Epidermal melanocyte (primary cell): ENCODE data around the gene KHK.

ENCODE experiments used
- DNase-seq: peaks from one replicate; pipeline ENCODE4 v3.0.0; 2011; ENCODE audit warnings: low spot score; ENCODE audit not compliant: insufficient read length

The KHK gene

DNA sequence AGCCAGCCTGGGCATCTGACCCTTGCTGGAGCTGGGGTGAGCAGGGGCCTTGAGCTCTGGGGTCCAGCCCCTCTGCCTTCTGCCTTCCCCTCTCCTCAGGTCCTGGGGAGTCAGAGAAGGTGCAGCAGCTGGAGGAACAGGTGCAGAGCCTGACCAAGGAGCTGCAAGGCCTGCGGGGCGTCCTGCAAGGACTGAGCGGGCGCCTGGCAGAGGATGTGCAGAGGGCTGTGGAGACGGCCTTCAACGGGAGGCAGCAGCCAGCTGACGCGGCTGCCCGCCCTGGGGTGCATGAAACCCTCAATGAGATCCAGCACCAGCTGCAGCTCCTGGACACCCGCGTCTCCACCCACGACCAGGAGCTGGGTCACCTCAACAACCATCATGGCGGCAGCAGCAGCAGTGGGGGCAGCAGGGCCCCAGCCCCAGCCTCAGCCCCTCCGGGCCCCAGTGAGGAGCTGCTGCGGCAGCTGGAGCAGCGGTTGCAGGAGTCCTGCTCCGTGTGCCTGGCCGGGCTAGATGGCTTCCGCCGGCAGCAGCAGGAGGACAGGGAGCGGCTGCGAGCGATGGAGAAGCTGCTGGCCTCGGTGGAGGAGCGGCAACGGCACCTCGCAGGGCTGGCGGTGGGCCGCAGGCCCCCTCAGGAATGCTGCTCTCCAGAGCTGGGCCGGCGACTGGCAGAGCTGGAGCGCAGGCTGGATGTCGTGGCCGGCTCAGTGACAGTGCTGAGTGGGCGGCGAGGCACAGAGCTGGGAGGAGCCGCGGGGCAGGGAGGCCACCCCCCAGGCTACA lies 4.4 kb upstream of the KHK start:
- no peak for DNase-seq

DNA sequence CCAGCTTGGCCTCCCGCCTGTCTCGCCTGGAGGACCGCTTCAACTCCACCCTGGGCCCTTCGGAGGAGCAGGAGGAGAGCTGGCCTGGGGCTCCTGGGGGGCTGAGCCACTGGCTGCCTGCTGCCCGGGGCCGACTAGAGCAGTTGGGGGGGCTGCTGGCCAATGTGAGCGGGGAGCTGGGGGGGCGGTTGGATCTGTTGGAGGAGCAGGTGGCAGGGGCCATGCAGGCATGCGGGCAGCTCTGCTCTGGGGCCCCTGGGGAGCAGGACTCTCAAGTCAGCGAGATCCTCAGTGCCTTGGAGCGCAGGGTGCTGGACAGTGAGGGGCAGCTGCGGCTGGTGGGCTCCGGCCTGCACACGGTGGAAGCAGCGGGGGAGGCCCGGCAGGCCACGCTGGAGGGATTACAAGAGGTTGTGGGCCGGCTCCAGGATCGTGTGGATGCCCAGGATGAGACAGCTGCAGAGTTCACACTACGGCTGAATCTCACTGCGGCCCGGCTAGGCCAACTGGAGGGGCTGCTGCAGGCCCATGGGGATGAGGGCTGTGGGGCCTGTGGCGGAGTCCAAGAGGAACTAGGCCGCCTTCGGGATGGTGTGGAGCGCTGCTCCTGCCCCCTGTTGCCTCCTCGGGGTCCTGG lies 3.7 kb upstream of the KHK start:
- no peak for DNase-seq

DNA sequence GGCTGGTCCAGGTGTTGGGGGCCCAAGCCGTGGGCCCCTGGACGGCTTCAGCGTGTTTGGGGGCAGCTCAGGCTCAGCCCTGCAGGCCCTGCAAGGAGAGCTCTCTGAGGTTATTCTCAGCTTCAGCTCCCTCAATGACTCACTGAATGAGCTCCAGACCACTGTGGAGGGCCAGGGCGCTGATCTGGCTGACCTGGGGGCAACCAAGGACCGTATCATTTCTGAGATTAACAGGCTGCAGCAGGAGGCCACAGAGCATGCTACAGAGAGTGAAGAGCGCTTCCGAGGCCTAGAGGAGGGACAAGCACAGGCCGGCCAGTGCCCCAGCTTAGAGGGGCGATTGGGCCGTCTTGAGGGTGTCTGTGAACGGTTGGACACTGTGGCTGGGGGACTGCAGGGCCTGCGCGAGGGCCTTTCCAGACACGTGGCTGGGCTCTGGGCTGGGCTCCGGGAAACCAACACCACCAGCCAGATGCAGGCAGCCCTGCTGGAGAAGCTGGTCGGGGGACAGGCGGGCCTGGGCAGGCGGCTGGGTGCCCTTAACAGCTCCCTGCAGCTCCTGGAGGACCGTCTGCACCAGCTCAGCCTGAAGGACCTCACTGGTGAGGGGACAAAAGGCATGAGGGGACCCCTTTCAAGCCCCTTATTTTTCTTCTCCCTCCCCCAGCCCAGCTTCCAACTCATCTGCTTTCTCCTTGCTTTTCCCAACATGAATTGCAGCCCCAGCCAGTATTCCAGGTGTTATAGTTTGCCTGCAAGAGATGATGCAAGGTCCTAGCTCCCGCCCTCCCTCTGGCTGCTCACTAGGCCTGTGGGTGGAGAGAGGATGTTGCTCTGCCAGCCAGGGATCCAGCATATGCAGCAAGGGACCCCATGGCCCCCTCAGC lies 2.9 kb upstream of the KHK start:
- no peak for DNase-seq

DNA sequence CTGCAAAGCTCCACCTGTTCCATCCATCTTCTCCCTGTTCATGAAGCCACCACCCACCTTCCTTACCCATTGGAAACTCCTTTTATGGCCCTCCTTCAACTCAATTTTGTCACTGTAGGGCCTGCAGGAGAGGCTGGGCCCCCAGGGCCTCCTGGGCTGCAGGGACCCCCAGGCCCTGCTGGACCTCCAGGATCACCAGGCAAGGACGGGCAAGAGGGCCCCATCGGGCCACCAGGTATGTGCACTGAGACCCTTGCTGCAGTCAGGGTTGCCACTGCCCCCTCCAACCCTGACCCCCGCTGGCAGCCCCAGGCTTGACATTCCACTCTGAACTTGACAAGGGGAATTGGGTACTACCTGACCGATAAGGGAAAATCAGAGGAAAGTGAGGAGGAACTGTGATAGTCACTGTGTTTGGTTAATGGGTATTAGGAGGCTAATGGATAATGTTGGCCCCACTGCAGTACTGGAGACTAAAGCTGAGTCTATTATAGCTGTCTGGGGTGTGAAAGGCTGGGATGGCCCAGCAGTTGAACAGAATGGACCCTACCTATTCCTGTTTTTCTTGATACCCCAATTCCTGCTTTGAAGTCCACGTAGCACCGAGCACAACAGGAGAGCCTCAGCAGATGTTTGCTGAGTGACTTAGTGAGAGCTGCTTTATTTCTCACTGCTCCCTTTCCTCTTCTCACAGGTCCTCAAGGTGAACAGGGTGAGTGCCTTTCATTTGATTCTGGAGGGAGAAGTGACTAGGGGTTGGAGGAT lies 2.1 kb upstream of the KHK start:
- no peak for DNase-seq

DNA sequence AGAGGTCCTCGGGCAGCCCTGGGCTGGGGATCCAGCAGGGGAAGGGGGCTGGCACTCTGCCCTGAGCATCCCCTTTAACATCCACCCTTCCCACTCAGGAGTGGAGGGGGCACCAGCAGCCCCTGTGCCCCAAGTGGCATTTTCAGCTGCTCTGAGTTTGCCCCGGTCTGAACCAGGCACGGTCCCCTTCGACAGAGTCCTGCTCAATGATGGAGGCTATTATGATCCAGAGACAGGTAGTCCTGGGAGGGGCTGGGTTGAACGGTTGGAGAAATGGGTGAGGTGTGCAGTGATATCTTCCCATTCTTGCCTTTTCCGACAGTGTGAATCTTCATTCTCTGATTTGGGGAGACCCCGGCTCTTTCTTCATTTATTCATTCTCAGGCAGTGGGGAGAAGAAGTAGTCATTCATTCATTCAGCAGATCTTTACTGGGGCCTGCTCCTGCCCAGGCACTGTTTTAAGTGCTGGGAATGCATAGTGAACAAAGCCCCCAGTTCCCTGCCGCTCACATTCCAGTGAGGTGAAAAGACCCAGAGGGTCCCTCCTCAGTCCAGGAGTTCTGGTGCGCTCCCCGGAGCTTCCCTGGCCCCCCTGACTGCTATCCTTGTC lies 1.4 kb upstream of the KHK start:
- DNase-seq, result no peak

DNA sequence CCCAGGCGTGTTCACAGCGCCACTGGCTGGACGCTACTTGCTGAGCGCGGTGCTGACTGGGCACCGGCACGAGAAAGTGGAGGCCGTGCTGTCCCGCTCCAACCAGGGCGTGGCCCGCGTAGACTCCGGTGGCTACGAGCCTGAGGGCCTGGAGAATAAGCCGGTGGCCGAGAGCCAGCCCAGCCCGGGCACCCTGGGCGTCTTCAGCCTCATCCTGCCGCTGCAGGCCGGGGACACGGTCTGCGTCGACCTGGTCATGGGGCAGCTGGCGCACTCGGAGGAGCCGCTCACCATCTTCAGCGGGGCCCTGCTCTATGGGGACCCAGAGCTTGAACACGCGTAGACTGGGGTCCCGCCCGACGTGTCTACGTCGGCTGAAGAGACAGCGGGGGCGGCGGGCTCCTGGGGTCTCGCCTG lies 891 bp upstream of the KHK start:
- peak; percentile 64 for DNase-seq

DNA sequence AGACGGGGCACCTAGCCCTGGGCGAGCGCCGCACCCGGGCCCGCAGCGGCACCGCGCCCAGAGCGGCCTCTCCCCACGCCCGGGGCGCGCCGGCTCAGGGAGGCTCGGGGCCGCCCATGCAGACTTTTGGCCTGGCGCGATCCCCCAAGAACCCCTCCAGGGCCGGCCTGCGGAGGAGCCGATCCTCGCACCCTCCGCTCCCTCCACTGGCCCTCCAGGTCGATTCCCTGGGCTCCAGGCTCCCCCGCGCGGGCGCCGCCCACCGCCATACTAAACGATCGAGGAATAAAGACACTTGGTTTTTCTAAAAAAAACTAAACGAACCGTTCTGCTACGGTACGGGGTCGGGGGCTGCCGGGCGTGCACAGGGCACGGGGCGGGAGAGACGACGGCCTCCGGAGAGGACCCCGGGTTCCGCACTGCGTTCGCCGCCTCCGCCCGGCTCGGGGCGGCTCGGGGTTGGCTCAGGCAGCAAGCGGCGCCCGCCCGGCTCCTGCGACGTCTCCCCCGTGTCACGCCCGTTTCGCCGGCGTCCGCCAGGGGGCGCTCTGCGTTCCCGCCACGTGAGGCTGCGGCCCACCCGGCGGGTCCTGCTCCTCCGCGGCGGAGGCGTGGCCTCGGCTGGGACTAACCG lies 365 bp upstream of the KHK start:
- DNase-seq, result peak; percentile 98

DNA sequence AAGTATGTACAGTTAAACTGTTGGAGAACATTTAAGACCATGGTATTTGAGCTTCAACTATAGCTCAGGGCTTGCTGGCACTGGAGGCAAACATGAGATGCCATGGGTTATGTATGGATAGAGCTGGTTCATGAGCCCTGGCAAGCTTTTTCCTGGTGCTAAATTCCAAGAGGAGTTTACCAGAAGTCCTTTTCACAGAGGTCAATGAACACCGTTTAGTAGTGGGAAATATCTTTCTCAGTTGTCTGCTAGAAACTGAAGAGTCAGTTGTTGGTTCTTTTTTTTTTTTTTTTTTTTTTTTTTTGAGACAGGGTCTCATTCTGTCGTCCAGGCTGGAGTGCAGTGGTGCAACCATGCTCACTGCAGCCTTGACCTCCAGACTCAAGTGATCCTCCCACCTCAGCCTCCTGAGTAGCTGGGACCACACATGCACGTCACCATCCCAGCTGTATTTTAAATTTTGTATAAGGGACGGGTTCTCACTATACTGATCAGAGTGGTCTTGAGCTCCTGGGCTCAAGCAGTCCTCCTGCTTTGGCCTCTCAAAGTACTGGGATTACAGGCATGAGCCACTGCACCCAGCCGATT lies 1.3 kb downstream of the KHK start:
- DNase-seq, result no peak

DNA sequence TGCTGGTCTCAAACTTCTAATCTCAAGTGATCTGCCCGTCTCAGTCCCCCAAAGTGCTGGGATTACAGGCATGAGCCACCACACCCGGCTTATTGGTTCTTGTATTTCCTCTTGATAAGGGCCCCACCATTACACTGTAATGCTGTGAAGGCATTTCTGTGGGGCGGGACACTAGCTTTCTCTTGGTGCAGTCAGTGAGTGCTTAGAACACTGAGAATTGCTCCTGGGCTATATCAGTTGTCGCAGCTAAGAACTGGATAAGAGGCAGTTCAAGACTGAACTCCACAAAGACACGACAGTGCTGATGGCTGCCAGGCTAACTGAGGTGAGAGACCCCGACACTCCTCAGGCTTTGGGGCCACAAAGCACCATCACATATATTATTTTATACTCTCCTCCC lies 2.1 kb downstream of the KHK start:
- DNase-seq, result no peak

DNA sequence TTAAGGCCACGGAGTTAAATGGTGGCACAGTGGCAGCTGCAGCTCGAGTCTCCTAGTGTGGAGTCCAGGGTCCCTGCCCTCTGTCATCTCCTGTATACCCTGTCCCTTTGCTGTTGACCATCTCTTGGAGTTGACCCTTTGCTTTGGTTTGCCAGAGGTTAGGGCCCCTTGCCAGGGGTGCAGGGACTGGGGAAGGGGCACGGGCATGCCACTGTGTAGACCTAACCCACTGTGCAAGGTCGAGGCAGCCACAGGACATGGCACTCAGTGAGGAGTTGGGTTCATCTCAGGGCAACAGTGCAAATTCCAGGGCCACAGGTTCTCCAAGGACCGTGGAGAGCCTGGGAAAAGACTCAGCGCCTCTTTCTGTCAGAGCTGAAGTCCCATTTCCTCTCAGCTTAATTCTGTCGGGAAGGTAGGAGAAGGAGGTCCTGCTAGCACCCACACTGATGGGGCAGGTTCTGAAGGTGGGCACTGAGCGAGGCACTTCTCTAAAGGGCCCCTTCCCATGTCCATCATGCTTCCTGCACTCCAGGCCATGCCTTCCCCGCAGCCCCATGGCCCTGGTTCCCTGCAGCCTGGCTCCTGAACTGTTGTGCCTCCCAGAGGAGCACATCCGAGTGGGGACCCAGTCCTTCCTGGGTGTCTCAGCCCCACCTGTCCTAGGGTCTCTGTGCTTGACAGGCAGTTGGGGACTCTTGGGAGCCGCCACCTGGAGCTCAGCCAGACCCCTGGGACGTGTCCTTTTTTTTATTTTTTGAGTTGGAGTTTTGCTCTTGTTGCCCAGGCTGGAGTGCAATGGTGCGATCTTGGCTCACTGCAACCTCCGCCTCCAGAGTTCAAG lies 2.8 kb downstream of the KHK start:
- no peak for DNase-seq

DNA sequence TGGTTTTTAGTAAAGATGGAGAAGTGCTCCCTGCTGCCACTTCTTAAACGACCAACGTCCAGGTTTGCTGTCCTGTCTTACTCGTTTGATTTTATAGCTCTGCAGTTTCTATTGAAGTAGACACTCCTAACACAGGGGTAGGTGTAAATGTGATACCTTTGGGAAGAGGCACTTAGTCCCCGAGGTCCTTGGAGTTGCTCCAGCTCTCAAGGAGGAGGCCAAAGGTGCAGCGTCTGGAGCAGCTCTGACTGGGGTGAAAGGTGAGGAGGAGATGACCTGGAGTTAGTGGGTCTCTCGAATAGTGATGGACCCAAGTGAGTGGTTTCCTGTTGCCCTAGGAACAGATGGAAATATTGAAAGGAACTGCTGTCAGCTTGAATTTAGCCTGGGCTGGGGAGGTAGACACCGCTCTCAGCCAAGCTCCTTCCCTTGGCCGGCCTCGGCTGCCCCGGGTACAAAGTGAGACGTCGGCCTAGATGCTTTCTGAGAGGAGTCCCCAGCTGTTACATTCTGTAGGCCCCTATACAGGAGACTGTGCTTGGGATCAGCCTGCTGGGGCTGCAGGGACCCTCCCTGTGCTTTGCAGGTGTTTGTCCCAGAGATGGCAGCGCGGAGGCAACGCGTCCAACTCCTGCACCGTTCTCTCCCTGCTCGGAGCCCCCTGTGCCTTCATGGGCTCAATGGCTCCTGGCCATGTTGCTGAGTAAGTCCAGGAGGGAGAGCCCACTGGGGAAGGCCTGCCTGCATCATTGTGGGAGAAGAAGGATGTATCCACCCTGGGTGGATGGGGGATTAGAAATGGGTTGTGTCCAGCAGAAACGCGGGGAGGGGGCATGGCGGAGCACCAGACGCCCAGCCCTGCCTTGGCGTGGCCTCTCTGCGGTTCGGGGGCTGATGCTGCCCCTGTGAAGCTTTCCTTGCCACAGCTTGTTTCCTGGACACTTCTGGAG lies 5.4 kb downstream of the KHK start:
- no peak for DNase-seq

DNA sequence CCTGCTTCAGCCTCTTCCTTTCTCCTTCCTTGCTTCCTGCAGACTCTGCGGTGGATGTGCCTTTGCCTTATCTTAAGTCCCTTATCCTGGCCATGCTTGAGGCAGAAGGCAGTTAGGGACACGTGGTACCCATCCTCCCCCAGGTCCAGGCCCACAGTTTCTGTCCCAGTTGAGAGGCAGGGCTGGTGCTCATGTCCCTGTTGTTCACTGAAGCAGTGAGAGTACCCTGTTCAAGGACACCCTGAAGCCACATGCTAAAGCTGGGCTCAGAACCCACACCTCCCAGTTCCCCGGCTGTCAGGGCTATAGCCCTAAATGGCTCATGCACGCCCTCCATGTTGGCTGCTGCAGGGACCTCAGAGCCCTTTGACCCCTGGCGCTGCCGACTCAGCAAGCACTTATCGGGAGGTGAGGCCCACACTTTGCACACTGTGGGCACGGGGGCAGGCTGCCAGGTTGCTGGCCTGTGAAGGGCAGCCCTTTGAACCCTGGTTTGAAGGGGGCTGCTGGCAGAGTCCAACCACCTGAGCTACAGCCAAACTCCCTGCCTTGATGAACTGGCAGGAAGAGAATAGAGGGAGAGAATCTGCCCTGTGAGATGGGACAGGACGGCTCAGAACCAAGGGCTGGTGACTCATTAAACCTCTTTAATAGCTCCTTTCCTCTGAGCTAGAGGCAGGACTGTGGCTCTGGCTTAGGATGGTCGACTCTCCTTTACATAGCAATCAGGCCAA lies 6.3 kb downstream of the KHK start:
- DNase-seq, result no peak

DNA sequence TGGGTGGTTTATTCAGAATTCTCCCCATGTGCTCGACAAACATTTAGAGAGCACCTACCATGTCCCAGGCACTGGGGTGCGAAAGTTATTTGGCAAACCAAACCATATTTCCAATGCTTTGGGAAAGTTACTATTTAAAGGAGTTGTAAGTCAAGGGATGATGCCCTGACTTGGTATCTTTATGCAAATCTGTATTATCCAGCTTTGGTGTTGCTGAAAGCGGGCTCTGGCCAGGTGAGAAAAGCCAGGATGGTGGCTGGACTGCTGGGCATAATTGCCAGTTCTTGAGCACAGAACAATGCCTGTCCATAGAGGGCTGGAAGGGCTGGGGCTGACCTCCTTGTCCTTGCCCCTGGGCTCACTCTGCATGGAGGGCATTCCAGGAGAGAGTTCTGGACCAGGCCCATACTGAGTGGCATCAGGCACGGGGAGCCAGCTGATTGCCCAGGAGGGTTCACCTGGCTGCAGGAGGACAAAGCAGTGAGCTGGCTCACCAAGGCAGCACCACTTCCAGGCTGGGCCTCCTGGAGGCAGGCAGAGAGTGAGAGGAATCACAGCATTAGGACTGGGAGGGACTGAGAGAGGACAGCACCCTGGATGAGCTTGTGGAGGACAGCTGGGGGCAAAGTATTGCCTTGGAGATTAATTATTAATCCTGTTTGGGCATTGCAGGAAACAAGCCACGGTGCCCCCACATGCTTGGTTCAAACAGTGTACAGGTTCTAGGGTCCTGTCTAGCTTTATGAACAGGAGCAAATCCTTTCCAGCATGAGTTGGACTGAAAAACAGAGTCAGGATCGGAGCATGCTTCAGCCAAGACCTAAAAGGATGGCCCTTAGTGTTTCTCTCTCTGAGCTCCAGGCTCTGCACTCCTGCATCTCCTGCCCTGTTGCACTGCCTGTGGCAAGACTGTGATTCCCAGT lies 7.1 kb downstream of the KHK start:
- DNase-seq, result no peak

DNA sequence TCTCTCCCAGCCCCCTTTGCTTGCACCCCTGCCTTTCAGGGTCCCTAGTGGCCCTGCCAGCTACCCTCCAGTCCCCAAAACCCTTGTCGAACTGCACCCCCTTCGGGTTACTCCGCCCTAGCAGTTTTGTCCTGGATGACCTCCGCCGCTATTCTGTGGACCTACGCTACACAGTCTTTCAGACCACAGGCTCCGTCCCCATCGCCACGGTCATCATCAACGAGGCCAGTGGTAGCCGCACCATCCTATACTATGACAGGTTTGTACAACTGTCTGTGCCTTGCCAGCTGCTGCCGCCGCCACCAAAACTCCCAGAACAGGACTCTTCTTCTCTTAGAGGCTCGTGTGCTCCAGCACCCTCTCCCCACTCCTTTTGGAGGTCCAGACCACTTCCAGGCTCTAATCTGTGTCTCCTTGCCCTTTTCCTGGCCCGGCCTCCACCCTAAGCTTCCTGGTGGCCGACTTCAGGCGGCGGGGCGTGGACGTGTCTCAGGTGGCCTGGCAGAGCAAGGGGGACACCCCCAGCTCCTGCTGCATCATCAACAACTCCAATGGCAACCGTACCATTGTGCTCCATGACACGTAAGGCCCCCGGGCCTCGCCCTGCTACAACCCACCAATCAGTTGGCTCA lies 7.9 kb downstream of the KHK start:
- no peak for DNase-seq

DNA sequence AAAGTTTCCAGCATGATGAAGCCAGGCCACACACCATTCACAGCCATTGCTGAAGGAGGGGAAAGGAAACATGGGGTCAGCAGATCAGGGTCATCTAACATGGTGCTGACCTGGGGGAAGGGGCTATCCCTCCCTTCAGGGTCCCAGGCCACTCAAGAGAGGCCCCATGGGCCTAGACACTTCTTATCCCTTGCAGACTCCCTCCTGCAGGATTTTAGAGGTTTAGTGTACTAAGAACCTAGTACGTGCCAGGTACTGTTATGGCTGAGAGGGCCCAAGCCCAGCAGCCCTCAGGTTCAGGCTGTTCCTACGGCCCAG lies 8.8 kb downstream of the KHK start:
- DNase-seq, result no peak
